Sciatic nerve (tissue), 2 donors: Measurements from ENCODE around the gene EIPR1. TPM values are rescaled to one million over a fixed set of nuclear protein-coding genes. Genes with fewer than 3 reads are reported as not detected.
A peak's percentile ranks its signal among the peaks of the same experiment; 100 is the strongest.

Experiments
- ATAC-seq: fragments of 200-7000 bp; cut with Tn5 transposase; one replicate; pipeline ENCODE4 v1.9.1; 2020; ENCODE audit warnings: mild to moderate bottlenecking, moderate library complexity
- DNase-seq: peaks from one replicate; pipeline ENCODE4 v3.0.0-alpha.2; 2020; ENCODE audit warnings: low spot score
- intact Hi-C: fragments of 100-400 bp; cut with DNase I; formaldehyde crosslinking; loops from one replicate; pipeline ENCODE4 v1.14.2; 2022
- total RNA-seq: library from RNA; stranded (reverse); fragmentation: NEBNext Ultra II Directional; extraction: Animal tissue kit (Norgen Biotek cat#: 25700); gene quantifications from one replicate; pipeline ENCODE4 v1.2.1, GENCODE V29; 2021
- donor health status: DM: no; HTN: no; CAD: no.
- donor health status: DM: no; HTN: no; CAD: no.

Gene EIPR1
- 14.7 TPM for total RNA-seq

- DNase-seq: peak; percentile 97
- intact Hi-C loops: no loop called here
- peak; percentile 98 for ATAC-seq
Observed at GRCh38 chr2:3377612-3378432, at the start of gene EIPR1. EIPR1 (minus strand) TSS chr2:3377818; CDS start chr2:3377689, 129 bp downstream.

GRCh38 chr2:3427272-3427671, 49.7 kb upstream of the EIPR1 start:
- intact Hi-C loops: no loop called here
- no peak for DNase-seq
- no peak for ATAC-seq

GRCh38 chr2:3426615-3427014, 49.0 kb upstream of the EIPR1 start:
- DNase-seq (no peak), ATAC-seq (no peak)
- intact Hi-C loops: no loop called here

- no peak for DNase-seq
- ATAC-seq: no peak
- intact Hi-C loops: no loop called here
Observed at GRCh38 chr2:3424171-3424795, 46.7 kb upstream of the EIPR1 start.

- ATAC-seq: peak; percentile 78
- intact Hi-C loops: no loop called here
- DNase-seq: peak; percentile 88
Observed at GRCh38 chr2:3423492-3424170, 46.0 kb upstream of the EIPR1 start.

GRCh38 chr2:3422161-3422779, 44.7 kb upstream of the EIPR1 start:
- ATAC-seq: no peak

GRCh38 chr2:3421580-3421979, 44.0 kb upstream of the EIPR1 start:
- DNase-seq: no peak
- intact Hi-C loops: no loop called here
- no peak for ATAC-seq

More at GRCh38 chr2:3422161-3422779, 44.7 kb upstream of the EIPR1 start:
- intact Hi-C loops: no loop called here
- no peak for DNase-seq

GRCh38 chr2:3420769-3421397, 43.3 kb upstream of the EIPR1 start:
- ATAC-seq: no peak
- intact Hi-C loops: no loop called here
- no peak for DNase-seq

GRCh38 chr2:3420076-3420768, 42.6 kb upstream of the EIPR1 start:
- no peak for ATAC-seq
- intact Hi-C loops: no loop called here
- no peak for DNase-seq

- intact Hi-C loops: no loop called here
- ATAC-seq (no peak), DNase-seq (no peak)
Observed at GRCh38 chr2:3418766-3419404, 41.3 kb upstream of the EIPR1 start.

- DNase-seq (no peak), ATAC-seq (no peak)
- intact Hi-C loops: no loop called here
Observed at GRCh38 chr2:3414133-3414860, 36.7 kb upstream of the EIPR1 start.

- no peak for DNase-seq
- intact Hi-C loops: no loop called here
- no peak for ATAC-seq
Observed at GRCh38 chr2:3413697-3414096, 36.1 kb upstream of the EIPR1 start.

- ATAC-seq (no peak), DNase-seq (no peak)
- intact Hi-C loops: no loop called here
Observed at GRCh38 chr2:3411103-3411502, 33.5 kb upstream of the EIPR1 start.

GRCh38 chr2:3409627-3410170, 32.1 kb upstream of the EIPR1 start:
- ATAC-seq (no peak), DNase-seq (no peak)
- intact Hi-C loops: no loop called here

- ATAC-seq: no peak
- DNase-seq: no peak
- intact Hi-C loops: no loop called here
Observed at GRCh38 chr2:3408781-3409180, 31.2 kb upstream of the EIPR1 start.

- intact Hi-C loops: no loop called here
- no peak for DNase-seq
- ATAC-seq: no peak
Observed at GRCh38 chr2:3406501-3406900, 28.9 kb upstream of the EIPR1 start.

GRCh38 chr2:3405876-3406275, 28.3 kb upstream of the EIPR1 start:
- DNase-seq: no peak

More at GRCh38 chr2:3405876-3406275, 28.3 kb upstream of the EIPR1 start:
- intact Hi-C loops: no loop called here
- no peak for ATAC-seq
